Astrocyte (in vitro differentiated cells and primary cell): ENCODE measurements around the gene TTC31. TPM values are rescaled to one million over a fixed set of nuclear protein-coding genes. Genes with fewer than 3 reads are reported as not detected.

Source experiments
- DNase-seq: peaks from one replicate; pipeline ENCODE4 v3.0.0-alpha.2; 2010; ENCODE audit warnings: low read depth
- FAIRE-seq: peaks from 2 replicates; lab custom pipeline; 2011; peaks lifted over from hg19 to GRCh38; lab: Jason Lieb, UNC
- H2AFZ ChIP-seq: 2 replicates; pipeline ENCODE4 v1.6.0; 2012; ENCODE audit warnings: low read depth, low read length, inconsistent platforms
- H3K27ac ChIP-seq: 2 replicates; pipeline ENCODE4 v1.5.1; 2011; ENCODE audit warnings: low read depth, low read length, inconsistent platforms
- H3K27me3 ChIP-seq: 2 replicates; pipeline ENCODE4 v1.6.0; 2011; ENCODE audit warnings: low read length, inconsistent platforms; ENCODE audit not compliant: insufficient read depth
- H3K36me3 ChIP-seq: 2 replicates; pipeline ENCODE4 v1.5.1; 2011; ENCODE audit warnings: low read length, inconsistent platforms; ENCODE audit not compliant: insufficient read depth
- H3K4me1 ChIP-seq: 2 replicates; pipeline ENCODE4 v1.5.1; 2011; ENCODE audit warnings: low read length, inconsistent platforms; ENCODE audit not compliant: insufficient read depth
- H3K4me2 ChIP-seq: 2 replicates; pipeline ENCODE4 v1.6.0; 2012; ENCODE audit warnings: low read length, inconsistent platforms
- H3K4me3 ChIP-seq: 2 replicates; pipeline ENCODE4 v1.5.1; 2011; ENCODE audit warnings: low read depth, mild to moderate bottlenecking, low read length, inconsistent platforms; ENCODE audit not compliant: insufficient read depth
- H3K79me2 ChIP-seq: 2 replicates; pipeline ENCODE4 v1.6.0; 2012; ENCODE audit warnings: mild to moderate bottlenecking, low read length, inconsistent platforms; ENCODE audit not compliant: insufficient read depth
- H3K9ac ChIP-seq: 2 replicates; pipeline ENCODE4 v1.6.0; 2012; ENCODE audit warnings: mild to moderate bottlenecking, low read length, inconsistent platforms
- H3K9me3 ChIP-seq: 2 replicates; pipeline ENCODE4 v1.5.1; 2012; ENCODE audit warnings: low read depth, mild to moderate bottlenecking, low read length, inconsistent platforms; ENCODE audit not compliant: insufficient read depth
- H4K20me1 ChIP-seq: 2 replicates; pipeline ENCODE4 v1.6.0; 2012; ENCODE audit warnings: low read length, inconsistent platforms; ENCODE audit not compliant: insufficient read depth
- H3K27ac Mint-ChIP-seq: one replicate; pipeline ENCODE4 v1.8.0; 2021; ENCODE audit warnings: mild to moderate bottlenecking, mixed read lengths; ENCODE audit not compliant: unreplicated experiment
- H3K27me3 Mint-ChIP-seq: one replicate; pipeline ENCODE4 v1.8.0; 2021; ENCODE audit warnings: low read depth, mixed read lengths; ENCODE audit not compliant: unreplicated experiment
- H3K36me3 Mint-ChIP-seq: one replicate; pipeline ENCODE4 v1.8.0; 2021; ENCODE audit warnings: low read depth, mixed read lengths; ENCODE audit not compliant: unreplicated experiment
- H3K4me1 Mint-ChIP-seq: one replicate; pipeline ENCODE4 v1.8.0; 2021; ENCODE audit warnings: low read depth, mixed read lengths; ENCODE audit not compliant: unreplicated experiment
- H3K4me3 Mint-ChIP-seq: one replicate; pipeline ENCODE4 v1.8.0; 2021; ENCODE audit warnings: mild to moderate bottlenecking, moderate library complexity, mixed read lengths; ENCODE audit not compliant: unreplicated experiment
- H3K9me3 Mint-ChIP-seq: one replicate; pipeline ENCODE4 v1.8.0; 2021; ENCODE audit warnings: mild to moderate bottlenecking, mixed read lengths; ENCODE audit not compliant: unreplicated experiment
- EZH2 ChIP-seq: IDR thresholded peaks from 2 replicates; pipeline ENCODE4 v1.6.1; 2012; ENCODE audit warnings: mild to moderate bottlenecking, low read length, inconsistent platforms; ENCODE audit not compliant: insufficient read depth
- total RNA-seq: library from RNA; stranded (reverse); gene quantifications from 2 replicates; pipeline ENCODE4 v1.2.1, GENCODE V29; 2021
- TF ChIP-seq, protein P1 (sequence below): IDR thresholded peaks from 2 replicates; pipeline ENCODE4 v1.5.1; 2011; ENCODE audit warnings: low read depth, mild to moderate bottlenecking, inconsistent platforms, low read length, moderate library complexity; ENCODE audit not compliant: insufficient read depth

TTC31 gene
- total RNA-seq, 1 donor from 2014 or later, result 12.0 TPM

DNA sequence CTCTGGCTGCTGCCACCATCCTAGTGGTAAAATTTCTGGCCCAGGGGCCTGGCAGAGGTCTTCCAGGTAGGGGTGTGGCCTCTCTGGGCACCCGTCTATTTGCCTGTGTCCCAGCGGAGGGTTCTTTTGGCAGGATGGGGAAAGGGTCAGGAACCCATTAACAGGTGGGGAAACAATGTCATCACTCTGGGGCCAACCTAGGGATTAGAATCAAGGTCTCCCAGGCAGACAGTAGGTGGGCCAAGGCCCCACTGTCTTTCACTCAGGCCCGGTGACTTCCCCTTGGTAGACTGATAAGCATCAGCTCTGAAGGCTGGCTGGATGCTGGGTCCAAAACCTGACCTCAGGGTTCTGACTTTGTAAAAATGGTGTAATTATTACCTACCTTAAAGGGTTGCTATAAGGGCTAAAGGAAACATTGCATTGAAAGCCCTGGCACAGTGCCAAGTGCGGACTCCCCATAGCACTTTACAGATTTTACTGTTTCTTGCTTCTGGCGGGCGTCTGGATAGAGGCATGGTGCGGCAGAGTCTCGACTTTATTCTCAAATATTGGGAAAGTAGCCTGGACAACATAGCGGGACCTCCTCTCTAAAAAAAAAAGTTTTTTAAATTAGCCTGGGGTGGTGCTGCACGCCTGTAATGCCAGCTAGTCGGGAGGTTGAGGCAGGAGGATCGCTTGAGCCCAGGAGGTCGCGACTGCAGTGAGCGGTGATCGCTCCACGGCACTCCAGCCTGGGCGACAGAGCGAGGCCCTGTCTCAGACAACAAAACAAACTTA lies 14.3 kb downstream of the TTC31 start:
- Histone ChIP-seq H2AFZ (no peak overlapping the region), H3K4me2 (peak overlapping the region; percentile 85)

DNA sequence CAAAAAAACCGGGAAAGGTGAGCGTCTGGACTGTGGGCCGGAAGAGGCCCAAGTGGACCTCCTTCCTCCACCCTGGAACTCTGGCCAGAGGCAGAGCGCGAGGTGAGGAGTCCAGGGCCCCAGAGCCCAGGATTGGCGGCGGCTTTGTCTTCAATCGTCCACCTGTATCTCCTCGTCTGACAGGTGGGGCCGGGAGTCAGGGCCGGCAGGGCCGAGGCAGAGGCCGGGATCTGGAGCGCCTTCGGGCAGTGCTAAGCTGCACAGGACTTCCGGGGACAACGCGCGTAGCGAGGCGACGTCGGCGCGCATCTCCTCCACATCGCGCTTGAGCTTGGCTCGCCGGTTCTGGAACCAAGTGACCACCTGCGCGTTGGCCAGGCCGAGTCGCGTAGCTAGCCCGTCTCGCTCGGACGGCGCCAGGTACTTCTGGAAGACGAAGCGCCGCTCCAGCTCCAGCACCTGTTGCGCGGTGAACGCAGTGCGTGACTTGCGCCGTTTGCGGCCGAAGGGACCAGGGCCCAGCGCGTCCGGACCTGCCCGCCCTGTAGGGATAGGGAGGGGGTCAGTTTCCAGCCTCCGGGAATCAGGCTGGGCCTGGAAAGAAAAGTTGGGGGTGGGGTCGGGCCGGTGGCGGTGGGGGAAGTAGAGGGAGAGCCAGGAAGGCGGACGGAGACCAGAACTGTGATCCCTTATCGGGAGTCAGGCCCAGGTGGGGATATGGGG lies 15.1 kb downstream of the TTC31 start:
- Histone ChIP-seq H3K9ac (no peak overlapping the region), H3K27me3 (peaks cover 42% of the 10 kb centered on the region), H3K4me3 (peak overlapping the region; percentile 36), H3K79me2 (no peaks in the 10 kb centered on the region), H2AFZ (peak overlapping the region; percentile 53), H3K36me3 (no peaks in the 10 kb centered on the region), H3K4me2 (peak overlapping the region; percentile 85), H3K9me3 (no peaks in the 10 kb centered on the region), H3K4me1 (peaks cover 25% of the 10 kb centered on the region), H4K20me1 (no peaks in the 10 kb centered on the region), H3K27ac (no peak overlapping the region)
- Mint-ChIP-seq H3K27me3 (peaks cover 66% of the 10 kb centered on the region), H3K9me3 (no peaks in the 10 kb centered on the region), H3K27ac (peak overlapping the region; percentile 66), H3K4me1 (peaks cover 14% of the 10 kb centered on the region), H3K4me3 (peak overlapping the region; percentile 81), H3K36me3 (peaks cover 10% of the 10 kb centered on the region)
- TF ChIP-seq, protein P1, sequence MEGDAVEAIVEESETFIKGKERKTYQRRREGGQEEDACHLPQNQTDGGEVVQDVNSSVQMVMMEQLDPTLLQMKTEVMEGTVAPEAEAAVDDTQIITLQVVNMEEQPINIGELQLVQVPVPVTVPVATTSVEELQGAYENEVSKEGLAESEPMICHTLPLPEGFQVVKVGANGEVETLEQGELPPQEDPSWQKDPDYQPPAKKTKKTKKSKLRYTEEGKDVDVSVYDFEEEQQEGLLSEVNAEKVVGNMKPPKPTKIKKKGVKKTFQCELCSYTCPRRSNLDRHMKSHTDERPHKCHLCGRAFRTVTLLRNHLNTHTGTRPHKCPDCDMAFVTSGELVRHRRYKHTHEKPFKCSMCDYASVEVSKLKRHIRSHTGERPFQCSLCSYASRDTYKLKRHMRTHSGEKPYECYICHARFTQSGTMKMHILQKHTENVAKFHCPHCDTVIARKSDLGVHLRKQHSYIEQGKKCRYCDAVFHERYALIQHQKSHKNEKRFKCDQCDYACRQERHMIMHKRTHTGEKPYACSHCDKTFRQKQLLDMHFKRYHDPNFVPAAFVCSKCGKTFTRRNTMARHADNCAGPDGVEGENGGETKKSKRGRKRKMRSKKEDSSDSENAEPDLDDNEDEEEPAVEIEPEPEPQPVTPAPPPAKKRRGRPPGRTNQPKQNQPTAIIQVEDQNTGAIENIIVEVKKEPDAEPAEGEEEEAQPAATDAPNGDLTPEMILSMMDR, result no peak
- peak; percentile 49 for TF ChIP-seq EZH2
- FAIRE-seq (no peak), DNase-seq (no peak)

More for the DNA sequence above, 14.3 kb downstream of the TTC31 start:
- Mint-ChIP-seq H3K4me1 (peaks cover 14% of the 10 kb centered on the region), H3K4me3 (peak overlapping the region; percentile 34), H3K9me3 (no peaks in the 10 kb centered on the region), H3K36me3 (peaks cover 15% of the 10 kb centered on the region), H3K27me3 (peaks cover 62% of the 10 kb centered on the region), H3K27ac (peak overlapping the region; percentile 66)
- H4K20me1 ChIP-seq, result no peaks in the 10 kb centered on the region
- no peak overlapping the region for H3K27ac ChIP-seq
- no peak for TF ChIP-seq EZH2
- TF ChIP-seq, protein P1, result no peak
- DNase-seq (no peak), FAIRE-seq (no peak)
- H3K4me1 ChIP-seq, result peaks cover 18% of the 10 kb centered on the region
- H3K79me2 ChIP-seq, result no peaks in the 10 kb centered on the region
- peaks cover 42% of the 10 kb centered on the region for H3K27me3 ChIP-seq
- H3K9me3 ChIP-seq, result no peaks in the 10 kb centered on the region
- H3K36me3 ChIP-seq, result no peaks in the 10 kb centered on the region
- H3K9ac ChIP-seq, result no peak overlapping the region
- no peak overlapping the region for H3K4me3 ChIP-seq
